Fibroblast of lung (primary cell): Measurements from ENCODE around the gene FABP6. TPM values are rescaled to one million over a fixed set of nuclear protein-coding genes. Genes with fewer than 3 reads are reported as not detected.

Experiments used
- DNase-seq, 2 donors: peaks; one replicate each; pipeline versions ENCODE4 v3.0.0 to v3.0.0-alpha.2; 2010; ENCODE audit warnings: low read depth in 2 of 2
- H2AFZ ChIP-seq: 2 replicates; pipeline ENCODE4 v1.5.1; 2012; ENCODE audit warnings: low read length, control low read depth, inconsistent platforms
- H3K27ac ChIP-seq: 2 replicates; pipeline ENCODE4 v1.5.1; 2011; ENCODE audit warnings: low read length, control low read depth; ENCODE audit not compliant: insufficient read depth
- H3K27me3 ChIP-seq: 2 replicates; pipeline ENCODE4 v1.5.1; 2011; ENCODE audit warnings: mild to moderate bottlenecking, low read length; ENCODE audit not compliant: control insufficient read depth, insufficient read depth
- H3K36me3 ChIP-seq: 2 replicates; pipeline ENCODE4 v1.5.1; 2011; ENCODE audit warnings: low read length; ENCODE audit not compliant: control insufficient read depth, insufficient read depth
- H3K4me1 ChIP-seq: 2 replicates; pipeline ENCODE4 v1.5.1; 2011; ENCODE audit warnings: low read length; ENCODE audit not compliant: control insufficient read depth, insufficient read depth; ENCODE audit errors: extremely low read depth
- H3K4me2 ChIP-seq: 2 replicates; pipeline ENCODE4 v1.5.1; 2011; ENCODE audit warnings: low read length, control low read depth; ENCODE audit not compliant: insufficient read depth; ENCODE audit errors: extremely low read depth
- H3K4me3 ChIP-seq, 4 experiments: fragments of 200-600 bp in 1 of 4; sonication (generic) in 1 of 4; replicated peaks in 1 of 4; 2 replicates each; pipeline ENCODE4 v1.5.1; 2011 to 2016; ENCODE audit warnings: low read length in 4 of 4, low read depth in 3 of 4, mild to moderate bottlenecking in 3 of 4, control low read depth in 2 of 4, inconsistent platforms in 1 of 4, mixed read lengths in 1 of 4; ENCODE audit not compliant: insufficient read depth in 1 of 4; ENCODE audit errors: control extremely low read depth in 1 of 4
- H3K79me2 ChIP-seq: 2 replicates; pipeline ENCODE4 v1.5.1; 2012; ENCODE audit warnings: mild to moderate bottlenecking, low read length, inconsistent platforms; ENCODE audit not compliant: control insufficient read depth, insufficient read depth
- H3K9ac ChIP-seq: 2 replicates; pipeline ENCODE4 v1.5.1; 2011; ENCODE audit warnings: mild to moderate bottlenecking, low read length, control low read depth; ENCODE audit not compliant: insufficient read depth
- H3K9me3 ChIP-seq: 2 replicates; pipeline ENCODE4 v1.5.1; 2012; ENCODE audit warnings: low read depth, low read length; ENCODE audit not compliant: control insufficient read depth, insufficient read depth
- H4K20me1 ChIP-seq: 2 replicates; pipeline ENCODE4 v1.5.1; 2011; ENCODE audit warnings: low read length; ENCODE audit not compliant: control insufficient read depth, insufficient read depth; ENCODE audit errors: extremely low read depth
- EZH2 ChIP-seq: IDR thresholded peaks from 2 replicates; pipeline ENCODE4 v1.5.1; 2012; ENCODE audit warnings: low read length, control low read depth, mild to moderate bottlenecking; ENCODE audit errors: missing control alignments
- polyA plus RNA-seq, 2 donors: library from polyadenylated mRNA; depleted of rRNA in 1 of 2; stranded (reverse) in 1 of 2; unstranded in 1 of 2; fragments of >200 nt; gene quantifications; 2 replicates each; pipeline ENCODE4 v1.2.1, GENCODE V29; 2011 to 2012; ENCODE audit warnings: missing spikeins in 1 of 2
- total RNA-seq: library from RNA; depleted of rRNA; stranded (reverse); fragments of >200 nt; gene quantifications from 2 replicates; pipeline ENCODE4 v1.2.1, GENCODE V29; 2014
- TF ChIP-seq, protein P1 (sequence below), 2 donors: IDR thresholded peaks in 1 of 2; conservative IDR thresholded peaks in 1 of 2; 1 replicate in 1 of 2; 2 replicates in 1 of 2; pipeline ENCODE4 v1.5.1; 2011 to 2012; ENCODE audit warnings: low read length in 2 of 2, control low read depth in 1 of 2, inconsistent platforms in 1 of 2, low read depth in 1 of 2, mild to moderate bottlenecking in 1 of 2

FABP6 gene
- total and polyA plus RNA-seq, 2 donors (not counting 1 experiment from before 2014, with no cell fraction given): not detected

DNA sequence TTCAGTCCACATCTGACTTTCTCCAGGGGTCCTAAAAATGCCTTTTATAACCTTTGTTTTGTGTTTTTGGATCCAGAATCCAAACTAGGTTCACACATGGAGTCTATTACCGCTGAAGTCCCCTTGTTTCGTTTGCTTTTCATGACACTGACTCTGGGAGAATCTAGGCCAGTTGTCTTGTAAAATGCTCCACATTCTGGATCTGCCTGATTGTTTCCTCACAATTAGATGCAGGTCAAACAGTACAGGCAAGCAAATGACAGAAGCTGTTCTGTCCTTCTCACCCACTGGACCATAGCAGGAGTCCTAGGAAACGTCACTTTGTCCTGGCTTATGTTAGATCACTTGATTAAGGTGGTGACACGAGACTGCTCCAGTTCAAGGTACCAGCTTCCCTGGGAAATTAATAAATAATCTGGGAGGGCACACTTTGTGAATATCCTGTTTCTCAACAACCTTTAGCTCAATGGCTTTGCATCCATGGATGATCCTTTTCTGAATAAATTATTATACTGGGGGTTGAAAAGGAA lies 34.1 kb downstream of the FABP6 start:
- DNase-seq: no peak
- Histone ChIP-seq H3K9me3 (no peaks in the 10 kb centered on the region), H3K27ac (no peak overlapping the region), H3K4me2 (no peak overlapping the region), H2AFZ (no peak overlapping the region), H3K27me3 (no peaks in the 10 kb centered on the region), H4K20me1 (no peaks in the 10 kb centered on the region), H3K9ac (no peak overlapping the region), H3K4me1 (peaks cover 12% of the 10 kb centered on the region), H3K36me3 (no peaks in the 10 kb centered on the region), H3K4me3 (no peak overlapping the region), H3K79me2 (no peaks in the 10 kb centered on the region)
- no peak for TF ChIP-seq EZH2
- TF ChIP-seq, protein P1, sequence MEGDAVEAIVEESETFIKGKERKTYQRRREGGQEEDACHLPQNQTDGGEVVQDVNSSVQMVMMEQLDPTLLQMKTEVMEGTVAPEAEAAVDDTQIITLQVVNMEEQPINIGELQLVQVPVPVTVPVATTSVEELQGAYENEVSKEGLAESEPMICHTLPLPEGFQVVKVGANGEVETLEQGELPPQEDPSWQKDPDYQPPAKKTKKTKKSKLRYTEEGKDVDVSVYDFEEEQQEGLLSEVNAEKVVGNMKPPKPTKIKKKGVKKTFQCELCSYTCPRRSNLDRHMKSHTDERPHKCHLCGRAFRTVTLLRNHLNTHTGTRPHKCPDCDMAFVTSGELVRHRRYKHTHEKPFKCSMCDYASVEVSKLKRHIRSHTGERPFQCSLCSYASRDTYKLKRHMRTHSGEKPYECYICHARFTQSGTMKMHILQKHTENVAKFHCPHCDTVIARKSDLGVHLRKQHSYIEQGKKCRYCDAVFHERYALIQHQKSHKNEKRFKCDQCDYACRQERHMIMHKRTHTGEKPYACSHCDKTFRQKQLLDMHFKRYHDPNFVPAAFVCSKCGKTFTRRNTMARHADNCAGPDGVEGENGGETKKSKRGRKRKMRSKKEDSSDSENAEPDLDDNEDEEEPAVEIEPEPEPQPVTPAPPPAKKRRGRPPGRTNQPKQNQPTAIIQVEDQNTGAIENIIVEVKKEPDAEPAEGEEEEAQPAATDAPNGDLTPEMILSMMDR (conservative IDR thresholded peaks at IDR 0.05 in 1 of 2, IDR thresholded peaks at IDR 0.05 in 1 of 2; ENCODE audit: low read depth in 1 of 2, low read length in 2 of 2): no peak

DNA sequence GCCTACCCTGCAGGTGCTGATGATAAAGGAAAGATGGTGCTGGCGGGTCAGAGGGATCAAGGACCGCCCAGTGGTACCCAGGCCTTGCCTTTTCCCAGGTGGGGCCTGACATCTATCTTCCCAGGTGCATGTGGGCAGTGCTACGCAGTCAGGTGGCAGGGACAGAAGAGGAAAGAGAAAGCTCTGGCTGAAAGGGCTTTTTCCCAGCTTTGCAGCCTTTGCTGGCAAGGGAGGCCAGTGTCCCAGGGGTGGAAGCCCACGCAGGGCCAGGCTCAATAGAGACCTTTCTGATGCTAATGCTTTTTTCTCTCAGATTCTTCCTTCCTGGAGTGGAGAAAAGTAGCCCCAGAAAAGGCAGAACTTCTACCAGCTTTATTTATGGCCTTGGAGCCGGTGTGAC lies 36.7 kb downstream of the FABP6 start:
- Histone ChIP-seq H3K27me3 (no peaks in the 10 kb centered on the region), H3K4me1 (peaks cover 11% of the 10 kb centered on the region), H3K79me2 (no peaks in the 10 kb centered on the region), H4K20me1 (no peaks in the 10 kb centered on the region), H2AFZ (no peak overlapping the region), H3K9me3 (no peaks in the 10 kb centered on the region), H3K4me3 (no peak overlapping the region), H3K36me3 (no peaks in the 10 kb centered on the region), H3K9ac (no peak overlapping the region), H3K27ac (no peak overlapping the region), H3K4me2 (no peak overlapping the region)
- TF ChIP-seq, protein P1 (conservative IDR thresholded peaks at IDR 0.05 in 1 of 2, IDR thresholded peaks at IDR 0.05 in 1 of 2; ENCODE audit: low read depth in 1 of 2, low read length in 2 of 2): no peak
- TF ChIP-seq EZH2: no peak
- DNase-seq: no peak

DNA sequence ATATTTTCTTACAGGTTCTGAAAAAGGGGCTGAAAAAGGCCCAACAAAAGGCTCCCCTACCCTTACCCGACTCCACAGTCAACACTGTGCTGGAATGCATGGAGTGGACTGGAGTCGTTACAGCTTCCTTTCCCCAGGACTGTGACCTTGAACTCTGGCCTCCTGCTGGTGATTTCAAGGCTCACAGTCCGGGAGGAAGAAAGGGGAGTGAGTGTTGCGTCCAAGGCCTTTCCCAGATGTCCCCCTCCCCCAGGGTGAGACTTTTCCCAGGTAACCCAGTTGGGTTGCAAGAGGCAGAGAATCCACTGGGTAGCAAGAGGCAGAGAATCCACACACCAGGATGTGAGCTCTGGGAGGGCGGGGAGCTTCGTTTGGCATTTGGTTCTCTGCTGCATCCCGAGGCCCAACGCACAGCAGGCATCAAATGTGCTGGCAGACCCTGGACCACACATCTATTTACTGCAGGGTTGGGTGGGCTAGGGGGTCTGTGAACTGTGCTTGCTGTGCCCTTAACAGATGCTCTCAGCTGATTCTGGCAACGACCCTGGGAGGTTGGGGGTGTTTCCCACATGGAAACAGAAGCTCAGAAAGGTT lies 37.5 kb downstream of the FABP6 start:
- H4K20me1 ChIP-seq: no peaks in the 10 kb centered on the region
- no peaks in the 10 kb centered on the region for H3K79me2 ChIP-seq
- H3K27ac ChIP-seq: no peak overlapping the region
- H3K4me3 ChIP-seq: no peak overlapping the region
- H3K9ac ChIP-seq: no peak overlapping the region
- no peak overlapping the region for H2AFZ ChIP-seq
- no peak overlapping the region for H3K4me2 ChIP-seq
- H3K36me3 ChIP-seq: no peaks in the 10 kb centered on the region
- TF ChIP-seq EZH2: no peak
- TF ChIP-seq, protein P1 (conservative IDR thresholded peaks at IDR 0.05 in 1 of 2, IDR thresholded peaks at IDR 0.05 in 1 of 2; ENCODE audit: low read depth in 1 of 2, low read length in 2 of 2): no peak
- H3K9me3 ChIP-seq: no peaks in the 10 kb centered on the region
- peaks cover 6% of the 10 kb centered on the region for H3K4me1 ChIP-seq
- no peak for DNase-seq
- H3K27me3 ChIP-seq: no peaks in the 10 kb centered on the region
